HepG2 (cell line): ENCODE measurements around the gene AKAP7.

Source experiments
- DBP ChIP-seq: sonication (generic); formaldehyde crosslinking; IDR thresholded peaks from 2 replicates; pipeline ENCODE4 v1.4.0; 2020; ENCODE audit warnings: missing genetic modification reagents; ENCODE audit errors: not compliant biosample characterization
- USF2 ChIP-seq, 2 experiments: sonication (generic) in 1 of 2; formaldehyde crosslinking in 1 of 2; IDR thresholded peaks; 2 replicates each; pipeline versions ENCODE4 v1.5.1 to v1.6.1; 2011 to 2020; ENCODE audit warnings: borderline replicate concordance in 1 of 2, low read depth in 1 of 2, low read length in 1 of 2, mild to moderate bottlenecking in 1 of 2, missing genetic modification reagents in 1 of 2, moderate library complexity in 1 of 2

GRCh38 chr6:131101911-131102680 lies 33.2 kb upstream of the AKAP7 start:
- no peak for TF ChIP-seq USF2 (IDR thresholded peaks at IDR 0.05; ENCODE audit: low read depth, low read length)
- TF ChIP-seq USF2 (CRISPR knock-in tag; IDR thresholded peaks at IDR 0.05; ENCODE audit: borderline replicate concordance) = no peak
- TF ChIP-seq DBP (CRISPR knock-in tag) = no peak
